B cell (primary cell): Measurements from ENCODE around the gene KBTBD6. TPM values are rescaled to one million over a fixed set of nuclear protein-coding genes. Genes with fewer than 3 reads are reported as not detected.

Experiments used
- ATAC-seq: fragments of 200-7000 bp; cut with Tn5 transposase; one replicate; pipeline ENCODE4 v1.10.0; 2021; ENCODE audit warnings: low read depth, mild to moderate bottlenecking, moderate number of reproducible peaks, moderate library complexity
- CTCF ChIA-PET: fragments of 350-600 bp; sonication (Branson Sonifier 250); formaldehyde crosslinking; loops from one replicate; lab custom pipeline; 2021; ENCODE audit warnings: antibody characterized with exemption, inconsistent platforms; lab: Charles Lee
- POLR2A ChIA-PET: fragments of 350-600 bp; sonication (Branson Sonifier 250); formaldehyde crosslinking; loops from one replicate; lab custom pipeline; 2021; ENCODE audit warnings: antibody characterized with exemption; lab: Charles Lee
- DNase-seq: peaks from one replicate; pipeline ENCODE4 v3.0.0; 2013
- H2AFZ ChIP-seq: 2 replicates; pipeline ENCODE4 v1.6.1; 2012; ENCODE audit warnings: mild to moderate bottlenecking, low read depth, low read length; ENCODE audit not compliant: insufficient read depth, poor library complexity, severe bottlenecking
- H3K27ac ChIP-seq, 2 donors: 1 replicate in 1 of 2; 2 replicates in 1 of 2; pipeline ENCODE4 v1.5.1; 2012 to 2013; ENCODE audit warnings: low read length in 2 of 2, mild to moderate bottlenecking in 2 of 2, moderate library complexity in 1 of 2
- H3K27me3 ChIP-seq, 4 experiments: fragments of 200-600 bp in 1 of 4; sonication (generic) in 1 of 4; replicated peaks in 1 of 4; 1 replicate in 2 of 4; 2 replicates in 2 of 4; pipeline versions ENCODE4 v1.6.1 to v1.7.0; 2013 to 2016; ENCODE audit warnings: low read length in 3 of 4, mild to moderate bottlenecking in 2 of 4, mixed read lengths in 1 of 4, moderate library complexity in 1 of 4; ENCODE audit not compliant: insufficient read depth in 4 of 4, control insufficient read depth in 3 of 4; ENCODE audit errors: control extremely low read depth in 1 of 4
- H3K36me3 ChIP-seq, 2 experiments: replicated peaks in 1 of 2; 1 replicate in 1 of 2; 2 replicates in 1 of 2; pipeline versions ENCODE4 v1.6.1 to v1.7.1; 2013; ENCODE audit warnings: low read length in 1 of 2; ENCODE audit not compliant: insufficient read depth in 2 of 2, control insufficient read depth in 1 of 2; ENCODE audit errors: control extremely low read depth in 1 of 2, extremely low read depth in 1 of 2
- H3K4me1 ChIP-seq, 2 donors: fragments of 200-600 bp in 1 of 2; sonication (generic) in 1 of 2; 1 replicate in 1 of 2; 2 replicates in 1 of 2; pipeline versions ENCODE4 v1.5.1 to v1.6.1; 2013 to 2017; ENCODE audit warnings: low read length in 2 of 2; ENCODE audit not compliant: control insufficient read depth in 2 of 2, insufficient read depth in 2 of 2
- H3K4me2 ChIP-seq: replicated peaks from 2 replicates; pipeline ENCODE3; 2012; ENCODE audit warnings: mild to moderate bottlenecking, low read depth, low read length; ENCODE audit not compliant: poor library complexity, severe bottlenecking
- H3K4me3 ChIP-seq, 5 experiments: fragments of 200-600 bp in 1 of 5; sonication (generic) in 1 of 5; 1 replicate in 3 of 5; 2 replicates in 2 of 5; pipeline versions ENCODE4 v1.5.1 to v1.7.0; 2011 to 2016; ENCODE audit warnings: low read length in 4 of 5, mild to moderate bottlenecking in 4 of 5, low read depth in 2 of 5, control low read depth in 1 of 5, moderate library complexity in 1 of 5; ENCODE audit not compliant: insufficient read depth in 1 of 5; ENCODE audit errors: control extremely low read depth in 1 of 5, extremely low read depth in 1 of 5
- H3K79me2 ChIP-seq: fragments of 200-600 bp; sonication (generic); one replicate; pipeline ENCODE4 v1.6.0; 2016; ENCODE audit warnings: low read length; ENCODE audit not compliant: control insufficient read depth, insufficient read depth
- H3K9ac ChIP-seq: fragments of 200-600 bp; sonication (generic); 2 replicates; pipeline ENCODE4 v1.6.1; 2017; ENCODE audit warnings: mild to moderate bottlenecking, low read length, moderate library complexity
- H3K9me3 ChIP-seq, 3 donors: one replicate each; pipeline versions ENCODE4 v1.6.1 to v1.7.1; 2013; ENCODE audit warnings: low read length in 2 of 3; ENCODE audit not compliant: control insufficient read depth in 2 of 3, insufficient read depth in 1 of 3; ENCODE audit errors: control extremely low read depth in 1 of 3
- H4K20me1 ChIP-seq: 2 replicates; pipeline ENCODE4 v1.6.0; 2012; ENCODE audit warnings: mild to moderate bottlenecking, low read length; ENCODE audit not compliant: insufficient read depth, control insufficient read depth, poor library complexity, severe bottlenecking
- H3K27ac Mint-ChIP-seq: one replicate; pipeline ENCODE4 v1.8.0; 2021; ENCODE audit warnings: mixed read lengths
- H3K27me3 Mint-ChIP-seq: one replicate; pipeline ENCODE4 v1.8.0; 2021; ENCODE audit warnings: mixed read lengths
- H3K4me1 Mint-ChIP-seq: one replicate; pipeline ENCODE4 v1.8.0; 2021; ENCODE audit warnings: mixed read lengths
- H3K4me3 Mint-ChIP-seq: one replicate; pipeline ENCODE4 v1.8.0; 2021; ENCODE audit warnings: mixed read lengths
- H3K9me3 Mint-ChIP-seq: one replicate; pipeline ENCODE4 v1.8.0; 2022; ENCODE audit warnings: mixed read lengths; ENCODE audit not compliant: insufficient read depth
- CTCF ChIP-seq: fragments of 200-600 bp; IDR thresholded peaks from one replicate; pipeline ENCODE4 v1.8.0; 2022; ENCODE audit warnings: antibody characterized with exemption, mild to moderate bottlenecking
- EZH2 ChIP-seq: IDR thresholded peaks from 2 replicates; pipeline ENCODE4 v1.6.1; 2012; ENCODE audit warnings: borderline replicate concordance, low read depth, mild to moderate bottlenecking, moderate library complexity, low read length; ENCODE audit not compliant: insufficient read depth, poor library complexity, severe bottlenecking
- WGBS: methylation state at CpG from one replicate; pipeline ENCODE4 v1.1.5; 2013; ENCODE audit warnings: missing lambda C conversion rate; ENCODE audit not compliant: insufficient coverage; 5-methylcytosine and 5-hydroxymethylcytosine counted together
- intact Hi-C: fragments of 100-400 bp; cut with micrococcal nuclease; formaldehyde crosslinking; loops from one replicate; pipeline ENCODE4 v1.10.0; 2022
- polyA plus RNA-seq: library from polyadenylated mRNA; depleted of rRNA; stranded (reverse); fragments of >200 nt; gene quantifications from 2 replicates; pipeline ENCODE4 v1.2.3, GENCODE V29; 2012
- total RNA-seq, 2 donors: library from RNA; stranded (reverse); fragments of 120-200 nt in 1 of 2; gene quantifications; 1 replicate in 1 of 2; 2 replicates in 1 of 2; pipeline versions ENCODE4 v1.2.3 to v1.2.4, GENCODE V29; 2013 to 2022

Gene KBTBD6
- total and polyA plus RNA-seq, 2 donors (not counting 1 experiment from before 2014, with no cell fraction given) = 0.63 to 8.5 TPM

GRCh38 chr13:41162151-41162550 is 29.5 kb upstream of the KBTBD6 start:
- intact Hi-C loops = no loop called here
- Mint-ChIP-seq H3K9me3 (no peaks in the 10 kb centered on the region), H3K27me3 (no peaks in the 10 kb centered on the region), H3K4me3 (no peak overlapping the region), H3K27ac (no peak overlapping the region), H3K4me1 (no peaks in the 10 kb centered on the region)
- H3K79me2 ChIP-seq = no peaks in the 10 kb centered on the region
- H3K4me1 ChIP-seq = no peaks in the 10 kb centered on the region
- no peak overlapping the region for H2AFZ ChIP-seq
- H3K9ac ChIP-seq = no peak overlapping the region
- ChIA-PET POLR2A (no interaction called here), CTCF (no interaction called here)
- H3K4me3 ChIP-seq = no peak overlapping the region
- ATAC-seq (no peak), DNase-seq (no peak)
- no peaks in the 10 kb centered on the region for H3K27me3 ChIP-seq
- no peak overlapping the region for H3K27ac ChIP-seq
- no peaks in the 10 kb centered on the region for H3K9me3 ChIP-seq
- TF ChIP-seq CTCF = no peak
- no peak for TF ChIP-seq EZH2
- H3K36me3 ChIP-seq = no peaks in the 10 kb centered on the region
- WGBS = no CpG with 5 or more reads among the region's 3 CpGs
- no peaks in the 10 kb centered on the region for H4K20me1 ChIP-seq
- no peak overlapping the region for H3K4me2 ChIP-seq

GRCh38 chr13:41159174-41159573 is 26.6 kb upstream of the KBTBD6 start:
- Histone ChIP-seq H4K20me1 (no peaks in the 10 kb centered on the region), H3K4me3 (no peak overlapping the region), H3K79me2 (no peaks in the 10 kb centered on the region), H3K4me2 (no peak overlapping the region), H2AFZ (no peak overlapping the region), H3K36me3 (no peaks in the 10 kb centered on the region), H3K27me3 (no peaks in the 10 kb centered on the region), H3K9me3 (no peaks in the 10 kb centered on the region), H3K4me1 (no peaks in the 10 kb centered on the region), H3K27ac (no peak overlapping the region), H3K9ac (no peak overlapping the region)
- H3K9me3 Mint-ChIP-seq = no peaks in the 10 kb centered on the region
- no peak overlapping the region for H3K4me3 Mint-ChIP-seq
- H3K27ac Mint-ChIP-seq = no peak overlapping the region
- DNase-seq (no peak), ATAC-seq (no peak)
- intact Hi-C loops = no loop called here
- no peaks in the 10 kb centered on the region for H3K4me1 Mint-ChIP-seq
- H3K27me3 Mint-ChIP-seq = no peaks in the 10 kb centered on the region
- TF ChIP-seq CTCF (no peak), EZH2 (no peak)
- ChIA-PET CTCF (no interaction called here), POLR2A (no interaction called here)
